Measurements from ENCODE around the gene ERAS.

Gene ERAS

GRCh38 chrX:48789366-48790220 is 36.7 kb upstream of the ERAS start:
- TF ChIP-seq ZNF274 (IDR thresholded peaks at IDR 0.05; ENCODE audit: low read depth, low read length) = no peak
- H3K4me3 ChIP-seq (ENCODE audit: low read length) = no peak overlapping the region

GRCh38 chrX:48790477-48790876 is 35.8 kb upstream of the ERAS start:
- TF ChIP-seq ZNF274 (IDR thresholded peaks at IDR 0.05; ENCODE audit: low read depth, low read length) = no peak
- H3K4me3 ChIP-seq (ENCODE audit: low read length) = no peak overlapping the region

GRCh38 chrX:48791063-48791820 is 35.1 kb upstream of the ERAS start:
- no peak overlapping the region for H3K4me3 ChIP-seq (ENCODE audit: low read length)
- no peak for TF ChIP-seq ZNF274 (IDR thresholded peaks at IDR 0.05; ENCODE audit: low read depth, low read length)

GRCh38 chrX:48792219-48792618 is 34.1 kb upstream of the ERAS start:
- no peak overlapping the region for H3K4me3 ChIP-seq (ENCODE audit: low read length)
- no peak for TF ChIP-seq ZNF274 (IDR thresholded peaks at IDR 0.05; ENCODE audit: low read depth, low read length)

- no peak overlapping the region for H3K4me3 ChIP-seq (ENCODE audit: low read length)
- no peak for TF ChIP-seq ZNF274 (IDR thresholded peaks at IDR 0.05; ENCODE audit: low read depth, low read length)
Measured at GRCh38 chrX:48793935-48794334, 32.4 kb upstream of the ERAS start.

- TF ChIP-seq ZNF274 (IDR thresholded peaks at IDR 0.05; ENCODE audit: low read depth, low read length) = no peak
- no peak overlapping the region for H3K4me3 ChIP-seq (ENCODE audit: low read length)
Measured at GRCh38 chrX:48794340-48794910, 31.9 kb upstream of the ERAS start.

- no peak overlapping the region for H3K4me3 ChIP-seq (ENCODE audit: low read length)
- no peak for TF ChIP-seq ZNF274 (IDR thresholded peaks at IDR 0.05; ENCODE audit: low read depth, low read length)
Measured at GRCh38 chrX:48794911-48795515, 31.3 kb upstream of the ERAS start.

- no peak for TF ChIP-seq ZNF274 (IDR thresholded peaks at IDR 0.05; ENCODE audit: low read depth, low read length)
- H3K4me3 ChIP-seq (ENCODE audit: low read length) = no peak overlapping the region
Measured at GRCh38 chrX:48798318-48798717, 28.0 kb upstream of the ERAS start.

GRCh38 chrX:48800574-48801279 is 25.6 kb upstream of the ERAS start:
- no peak for TF ChIP-seq ZNF274 (IDR thresholded peaks at IDR 0.05; ENCODE audit: low read depth, low read length)
- peak overlapping the region; percentile 69 for H3K4me3 ChIP-seq (ENCODE audit: low read length)

GRCh38 chrX:48801280-48802088 is 24.8 kb upstream of the ERAS start, which contains the start of gene HDAC6:
Gene HDAC6 (plus strand): TSS chrX:48802067. CDS start chrX:48802693, 626 bp downstream.
- H3K4me3 ChIP-seq (ENCODE audit: low read length) = peak within 1 kb of the TSS; percentile 69

GRCh38 chrX:48802089-48802904 is 24.0 kb upstream of the ERAS start:
- TF ChIP-seq ZNF274 (IDR thresholded peaks at IDR 0.05; ENCODE audit: low read depth, low read length) = no peak
- peak overlapping the region; percentile 55; the same call in 1 of the 2 replicates for H3K4me3 ChIP-seq (ENCODE audit: low read length)

More at GRCh38 chrX:48801280-48802088, 24.8 kb upstream of the ERAS start, which contains the start of gene HDAC6:
- TF ChIP-seq ZNF274 (IDR thresholded peaks at IDR 0.05; ENCODE audit: low read depth, low read length) = no peak

GRCh38 chrX:48802905-48803200 is 23.5 kb upstream of the ERAS start:
- no peak for TF ChIP-seq ZNF274 (IDR thresholded peaks at IDR 0.05; ENCODE audit: low read depth, low read length)
- H3K4me3 ChIP-seq (ENCODE audit: low read length) = peak overlapping the region; percentile 55; the same call in 1 of the 2 replicates
